HG03558 (cell line): ENCODE measurements around the gene LIMS2.

Source experiments
- ATAC-seq: cut with Tn5 transposase; IDR thresholded peaks from one replicate; pipeline ENCODE4 v1.9.1; 2021; ENCODE audit warnings: moderate number of reproducible peaks; ENCODE audit not compliant: unreplicated experiment; ENCODE audit errors: extremely low read depth

Gene LIMS2

DNA sequence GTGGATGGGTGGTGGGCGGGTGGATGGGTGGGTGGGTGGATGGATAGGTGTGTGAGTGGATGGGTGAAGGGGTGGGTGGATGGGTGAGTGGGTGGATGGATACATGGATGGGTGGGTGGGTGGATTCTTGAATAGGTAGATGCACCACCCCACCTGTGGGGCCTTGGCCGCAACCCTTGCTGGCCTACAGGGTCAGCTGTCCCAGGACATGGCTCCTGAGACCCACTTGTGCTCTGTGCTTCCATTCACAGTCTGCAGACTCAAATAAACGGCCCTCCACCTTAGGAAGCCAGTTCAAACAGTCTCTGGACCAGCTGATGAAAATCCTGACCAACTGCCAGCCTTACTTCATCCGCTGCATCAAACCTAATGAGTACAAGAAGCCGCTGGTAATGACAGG, 85.5 kb downstream of the LIMS2 start:
- no peak for ATAC-seq

DNA sequence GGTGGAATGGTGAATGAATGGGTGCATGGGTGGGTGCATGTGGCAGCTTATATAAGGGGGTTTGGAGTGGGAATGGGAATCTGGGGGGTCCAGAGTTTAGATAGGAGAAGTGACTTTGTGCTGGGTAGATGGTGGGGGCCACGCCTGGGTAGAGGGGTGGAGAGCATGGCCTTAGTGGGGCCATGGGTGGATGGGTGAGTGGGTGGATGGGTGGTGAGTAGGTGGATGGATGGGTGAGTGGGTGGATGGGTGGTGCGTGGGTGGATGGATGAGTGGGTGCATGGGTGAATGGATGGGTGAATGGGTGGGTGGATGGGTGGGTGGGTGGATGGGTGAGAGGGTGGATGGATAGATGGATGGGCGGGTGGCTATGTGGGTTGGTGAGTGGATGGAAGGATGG, 86.0 kb downstream of the LIMS2 start:
- no peak for ATAC-seq
